Measurements from ENCODE around the gene PLCH1.
"Not testable (repeated sequence)": the region's sequence is repeated elsewhere in the genome, so short reads cannot be mapped to it uniquely, and the experiment has no call there.

PLCH1 gene

DNA sequence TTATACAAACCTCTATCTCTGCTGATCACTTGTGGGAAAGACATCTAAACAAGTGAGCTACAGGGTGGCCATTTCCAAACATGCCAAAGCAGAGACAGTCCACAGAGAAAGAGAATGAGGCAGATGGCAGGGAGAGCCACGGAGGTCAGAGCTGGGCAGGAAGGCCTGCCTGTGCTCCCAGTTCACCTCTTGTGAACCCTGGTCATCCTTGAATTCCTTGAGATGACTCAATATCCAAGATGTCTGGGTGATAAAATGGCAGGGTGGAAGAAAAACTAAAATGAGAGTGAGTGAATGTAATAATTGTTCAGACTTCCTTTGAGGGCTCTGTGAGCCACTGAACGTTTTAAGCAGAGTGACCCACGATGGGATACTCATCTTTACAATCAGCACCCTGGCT lies 104.8 kb downstream of the PLCH1 start:
- DNase-seq = no peak

DNA sequence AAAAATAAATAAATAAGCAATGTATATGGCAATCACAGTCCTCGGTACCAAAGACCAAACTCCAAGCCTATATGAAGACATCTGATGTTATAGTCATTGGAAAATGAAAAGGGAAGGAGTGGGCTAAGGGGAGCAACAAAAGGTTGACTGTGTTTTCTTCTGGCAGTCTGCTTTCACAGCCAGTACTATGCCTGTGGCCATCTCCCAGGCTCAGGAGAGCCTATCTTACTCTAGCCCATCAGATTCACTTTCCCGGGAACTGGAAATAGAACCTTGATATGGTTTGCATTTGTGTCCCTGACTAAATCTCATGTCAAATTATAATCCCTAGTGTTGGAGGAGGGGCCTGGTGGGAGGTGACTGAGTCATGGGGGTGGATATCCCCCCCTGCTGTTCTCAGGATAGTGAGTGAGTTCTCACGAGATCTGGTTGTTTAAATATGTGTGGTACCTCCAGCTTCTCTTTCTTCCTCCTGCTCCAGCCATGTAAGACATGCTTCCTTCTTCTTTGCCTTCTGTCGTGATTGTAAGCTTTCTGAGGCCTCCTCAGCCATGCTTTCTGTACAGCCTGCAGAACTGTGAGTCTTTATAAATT lies 105.3 kb downstream of the PLCH1 start:
- no peak for DNase-seq

DNA sequence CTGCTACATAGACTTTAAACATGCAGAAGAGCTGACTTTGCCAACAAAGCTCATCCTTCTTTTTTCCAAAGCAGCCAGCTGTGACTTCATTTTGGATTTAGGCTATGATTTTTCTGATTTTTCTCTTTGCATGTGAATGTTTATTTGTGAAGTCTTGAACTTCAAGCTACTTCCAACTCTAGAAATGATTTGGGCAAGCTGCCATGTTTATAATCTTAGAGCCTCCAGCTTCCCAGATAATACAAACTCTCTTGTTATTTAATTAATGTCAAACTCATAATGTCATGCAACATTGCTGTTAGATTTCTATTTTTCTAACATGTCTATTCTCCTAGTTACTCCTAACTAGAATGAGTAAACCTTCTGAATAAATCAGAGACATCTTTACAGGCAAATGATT lies 106.4 kb downstream of the PLCH1 start:
- not testable (repeated sequence) for DNase-seq

DNA sequence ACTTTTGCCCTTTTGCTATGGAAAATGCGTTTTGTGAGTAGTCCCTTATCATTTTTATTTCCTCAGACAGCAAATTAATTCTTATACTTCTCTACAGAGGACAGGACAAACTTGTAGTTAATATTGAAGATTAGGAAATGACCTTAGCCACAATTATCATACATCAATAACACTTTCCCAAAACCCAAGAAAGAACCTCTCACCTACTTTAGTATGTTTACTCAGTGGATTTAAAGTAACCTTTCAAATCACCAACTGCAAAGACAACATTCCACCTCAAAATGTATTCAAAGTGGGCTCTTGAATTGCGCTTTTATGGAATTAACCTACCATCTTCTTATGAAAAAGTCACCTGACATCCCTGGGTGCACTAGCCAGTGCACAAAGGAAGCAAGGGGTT lies 107.3 kb downstream of the PLCH1 start:
- DNase-seq = no peak

DNA sequence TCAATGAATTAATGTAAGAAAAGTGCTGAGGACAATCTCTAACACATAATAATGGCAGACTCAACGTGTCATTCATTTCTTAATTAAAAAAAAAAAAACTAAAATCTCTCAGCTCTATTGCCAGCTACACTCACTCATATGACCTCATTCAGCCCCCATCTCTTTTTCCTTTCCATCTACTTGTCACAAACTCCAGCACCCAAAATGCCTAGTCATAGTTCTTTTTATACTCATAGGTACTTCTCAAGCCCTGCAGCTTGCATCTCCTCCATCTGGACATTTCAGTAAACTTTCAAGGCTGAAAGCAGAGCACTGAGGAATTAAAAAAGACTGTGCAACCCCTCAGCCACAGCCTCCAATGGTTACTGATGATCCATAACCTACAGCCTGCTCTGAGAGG lies 109.8 kb downstream of the PLCH1 start:
- no peak for DNase-seq

DNA sequence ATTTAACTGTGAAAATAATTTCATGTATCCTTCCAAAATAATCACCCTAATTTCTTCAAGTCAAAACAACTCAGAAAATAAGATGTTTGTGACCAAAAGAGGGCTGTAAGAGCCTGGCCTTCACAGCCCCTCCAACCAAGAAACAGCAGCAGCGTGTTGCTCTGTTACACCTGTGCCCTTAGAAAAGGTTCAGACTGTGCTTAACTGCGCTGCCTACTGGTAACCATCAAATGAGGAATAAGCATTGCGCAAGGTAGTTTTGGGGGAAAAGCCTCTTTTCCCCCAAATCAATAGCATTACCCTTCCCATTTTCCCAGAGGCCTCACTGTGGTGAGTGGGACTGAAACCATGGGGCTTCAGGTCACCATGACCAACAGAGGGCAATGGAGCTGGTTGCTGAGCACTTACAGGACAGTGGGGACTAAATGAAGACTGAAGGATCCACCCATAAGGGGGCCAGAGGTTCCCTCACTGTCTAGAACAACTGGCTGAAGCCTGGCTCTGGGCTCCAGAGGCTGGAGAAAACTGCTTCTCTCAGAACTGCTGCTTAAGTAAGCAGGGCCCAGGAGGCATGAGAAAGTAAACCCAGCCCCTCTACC lies 110.7 kb downstream of the PLCH1 start:
- no peak for DNase-seq

DNA sequence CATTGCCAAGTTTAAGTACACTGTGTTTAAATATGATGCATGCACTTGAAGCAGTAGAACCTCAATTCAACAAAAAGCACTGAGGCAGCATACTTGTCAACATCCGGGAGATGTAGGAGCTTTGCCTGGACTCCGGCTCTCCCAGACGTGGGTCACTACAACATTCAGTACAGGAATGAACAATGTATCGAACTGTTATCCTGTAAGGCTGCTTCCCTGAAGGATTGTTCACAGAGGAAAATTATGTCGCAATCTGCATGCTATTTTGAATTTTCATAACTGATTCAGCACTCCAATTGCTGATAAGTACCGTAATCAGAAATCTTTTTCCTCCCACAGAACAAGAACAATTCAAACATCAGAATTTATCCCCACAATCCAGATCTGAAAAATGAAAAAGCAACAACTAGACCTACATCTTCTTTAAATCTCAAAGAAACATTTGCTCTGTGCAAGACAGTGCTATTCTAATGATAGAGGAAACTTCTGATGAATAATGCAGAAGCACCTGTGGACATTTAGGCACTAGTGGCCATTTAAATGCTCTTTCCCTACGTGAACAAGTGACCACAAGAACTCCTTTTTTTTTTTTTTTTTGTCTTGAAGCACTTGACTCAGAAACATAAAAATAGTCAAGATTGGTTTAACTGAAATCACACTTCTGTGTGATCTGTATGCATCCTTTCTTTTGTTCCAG lies 113.4 kb downstream of the PLCH1 start:
- DNase-seq = no peak

DNA sequence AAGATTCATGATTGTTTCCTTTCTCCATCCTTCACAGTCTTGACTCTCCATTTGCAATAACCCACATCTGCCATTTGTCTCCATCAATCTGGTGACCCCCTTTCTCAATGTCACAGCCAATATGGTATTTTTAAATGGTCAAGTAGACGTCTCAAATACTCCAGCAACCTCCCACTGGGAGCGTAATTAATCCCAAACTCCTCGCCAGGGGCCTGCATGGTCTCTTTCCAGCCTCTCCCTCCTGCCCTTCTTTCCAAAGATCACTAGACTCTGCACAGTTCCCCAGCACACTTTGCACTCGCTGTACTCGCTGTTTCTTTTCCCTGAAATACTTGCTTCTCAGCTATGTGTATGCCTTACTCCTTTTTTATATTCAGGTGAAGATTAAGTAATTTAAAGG lies 115.3 kb downstream of the PLCH1 start:
- no peak for DNase-seq

DNA sequence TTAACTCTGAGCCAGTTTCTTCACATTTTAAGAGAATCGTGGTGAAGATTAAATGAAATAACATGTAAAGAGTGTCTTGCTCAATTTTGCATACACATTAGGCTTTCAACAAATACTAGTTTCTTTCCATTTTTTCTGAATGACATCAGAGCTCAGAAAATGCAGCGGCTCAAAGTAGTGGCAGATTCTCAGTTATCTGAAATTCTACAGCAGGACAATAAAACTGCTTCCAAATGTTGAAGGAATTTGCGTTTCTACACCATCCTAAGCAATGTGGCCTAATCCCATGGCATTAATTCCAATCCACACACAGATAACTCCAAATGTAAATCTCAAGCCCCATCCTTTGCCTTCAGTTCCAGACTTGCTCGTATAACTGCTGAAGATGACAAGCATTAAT lies 115.8 kb downstream of the PLCH1 start:
- DNase-seq = no peak

DNA sequence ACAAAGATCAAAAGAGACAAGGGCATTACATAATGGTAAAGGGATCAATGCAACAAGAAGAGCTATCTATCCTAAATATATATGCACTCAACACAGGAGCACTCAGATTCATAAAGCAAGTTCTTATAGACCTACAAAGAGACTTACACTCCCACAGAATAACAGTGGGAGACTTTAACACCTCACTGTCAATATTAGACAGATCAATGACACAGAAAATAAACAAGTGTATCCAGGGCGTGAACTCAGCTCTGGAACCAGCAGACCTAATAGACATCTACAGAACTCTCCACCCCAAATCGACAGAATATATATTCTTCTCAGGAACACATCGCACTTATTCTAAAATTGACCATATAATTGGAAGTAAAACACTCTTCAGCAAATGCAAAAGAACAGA lies 122.2 kb downstream of the PLCH1 start:
- not testable (repeated sequence) for DNase-seq

DNA sequence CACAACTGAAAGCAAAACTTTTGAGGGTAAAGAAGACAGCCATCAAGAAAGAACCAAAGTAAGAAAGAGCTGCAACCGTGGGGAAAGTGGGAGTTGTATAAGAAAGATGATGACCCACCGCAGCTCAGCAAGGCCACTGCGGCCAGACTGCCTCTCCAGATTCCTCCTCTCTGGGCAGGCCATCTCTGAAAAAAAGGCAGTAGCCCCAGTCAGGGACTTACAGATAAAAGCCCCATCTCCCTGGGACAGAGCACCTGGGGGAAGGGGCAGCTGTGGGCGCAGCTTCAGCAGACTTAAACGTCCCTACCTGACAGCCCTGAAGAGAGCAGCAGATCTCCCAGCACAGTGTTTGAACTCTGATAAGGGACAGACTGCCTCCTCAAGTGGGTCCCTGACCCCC lies 124.3 kb downstream of the PLCH1 start:
- not testable (repeated sequence) for DNase-seq

DNA sequence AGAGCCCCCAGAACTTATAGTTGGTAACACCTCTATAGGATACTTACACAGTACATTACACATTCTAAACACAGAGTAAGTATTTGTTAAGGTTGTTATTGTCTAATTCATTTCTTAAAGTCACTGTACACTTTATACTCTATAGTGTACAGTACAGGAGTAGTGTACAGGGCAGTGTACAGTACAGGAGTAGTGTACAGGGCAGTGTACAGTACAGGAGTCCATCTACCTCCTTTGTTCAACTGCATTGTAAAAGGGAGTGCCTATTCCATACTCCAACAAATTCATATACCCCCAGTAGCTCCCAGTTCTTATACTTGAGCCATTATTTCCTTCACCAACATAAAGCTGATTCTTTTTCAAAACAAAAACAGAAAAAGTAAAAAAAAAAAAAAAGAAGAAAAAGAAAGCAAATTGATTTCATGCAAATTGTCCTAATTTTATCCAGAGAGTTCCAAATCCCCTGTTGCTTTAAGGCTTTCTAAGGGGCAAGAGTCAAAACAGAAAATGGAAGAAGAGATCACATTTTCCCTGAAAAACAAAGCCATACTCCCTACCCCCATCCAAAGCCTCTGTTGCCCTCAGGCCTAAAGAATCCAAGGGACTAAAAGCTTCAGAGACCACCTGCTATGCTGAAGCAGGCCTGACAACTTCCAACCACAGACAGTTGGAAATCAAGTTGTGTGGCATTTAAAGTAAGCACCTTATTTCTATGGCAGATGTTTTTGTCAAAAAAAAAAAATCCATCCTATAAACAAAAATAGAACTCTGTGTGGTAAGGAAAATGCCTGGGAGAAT lies 125.6 kb downstream of the PLCH1 start:
- DNase-seq = no peak

DNA sequence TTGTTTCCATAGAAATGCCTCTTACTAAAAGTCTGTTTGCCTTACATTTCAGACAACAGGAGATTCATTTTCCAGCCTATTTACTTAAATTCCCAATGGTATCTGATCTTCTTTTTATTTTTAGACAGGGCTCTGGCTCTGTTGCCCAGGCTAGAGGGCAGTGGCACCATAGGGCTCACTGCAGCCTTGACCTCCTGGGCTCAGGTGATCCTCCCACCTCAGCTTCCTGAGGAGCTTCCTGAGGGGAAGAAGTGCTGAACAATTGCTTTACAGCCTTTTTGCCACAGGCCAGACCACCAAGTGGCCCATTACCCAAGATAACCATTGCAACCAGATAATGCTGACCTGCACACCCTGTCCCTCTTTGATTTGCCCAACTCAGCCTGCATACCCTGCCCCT lies 126.3 kb downstream of the PLCH1 start:
- no peak for DNase-seq

DNA sequence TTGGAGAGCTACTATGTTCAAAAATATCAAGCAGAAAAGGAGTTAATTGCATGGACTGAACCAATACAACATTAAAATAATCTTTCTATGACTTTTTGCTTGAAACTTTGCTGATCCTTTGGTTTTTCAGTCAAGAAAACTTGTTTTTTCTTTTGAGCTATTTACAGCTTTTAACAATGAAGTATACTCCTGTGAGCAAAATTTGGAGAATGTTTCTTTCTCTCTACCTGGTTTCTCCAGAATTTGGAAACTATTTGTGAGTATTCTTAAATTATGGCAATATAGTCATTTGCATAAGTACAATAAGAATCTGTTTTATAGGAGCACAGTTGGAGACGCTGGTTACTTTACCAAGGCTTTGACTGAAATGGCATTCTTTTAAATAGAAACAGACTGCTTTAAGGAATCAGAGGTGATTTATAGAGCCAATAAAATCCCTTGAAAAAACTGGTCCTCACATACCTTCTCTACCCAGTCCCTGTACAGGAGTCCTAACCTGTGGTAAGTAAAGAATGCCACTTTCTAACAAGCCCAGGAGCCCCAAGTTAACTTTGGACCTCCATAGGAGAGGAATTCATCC lies 127.4 kb downstream of the PLCH1 start:
- no peak for DNase-seq

DNA sequence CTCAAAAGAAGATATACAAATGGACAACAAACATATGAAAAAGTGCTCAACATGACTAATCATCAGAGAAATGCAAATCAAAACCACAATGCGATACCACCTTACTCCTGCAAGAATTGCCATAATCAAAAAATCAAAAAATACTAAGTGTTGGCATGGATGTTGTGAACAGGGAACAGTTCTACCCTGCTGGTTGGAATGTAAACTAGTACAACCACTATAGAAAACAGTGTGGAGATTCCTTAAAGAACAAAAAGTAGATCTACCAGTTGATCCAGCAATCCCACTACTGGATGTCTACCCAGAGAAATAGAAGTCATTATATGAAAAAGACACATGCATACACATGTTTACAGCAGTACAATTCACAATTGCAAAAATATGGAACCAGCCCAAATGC lies 129.7 kb downstream of the PLCH1 start:
- not testable (repeated sequence) for DNase-seq

DNA sequence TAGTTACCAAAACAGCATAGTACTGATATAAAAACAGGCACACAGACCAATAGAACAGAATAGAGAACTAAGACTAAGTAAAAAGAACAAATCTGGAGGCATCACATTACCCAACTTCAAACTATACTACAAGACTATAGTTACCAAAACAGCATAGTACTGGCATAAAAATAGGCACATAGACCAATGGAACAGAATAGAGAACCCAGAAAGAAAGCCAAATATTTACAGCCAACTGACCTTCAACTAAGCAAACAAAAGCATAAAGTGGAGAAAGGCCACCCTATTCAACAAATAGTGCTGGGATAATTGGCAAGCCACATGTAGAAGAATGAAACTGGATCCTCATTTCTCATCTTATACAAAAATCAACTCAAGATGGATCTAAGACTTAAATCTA lies 130.5 kb downstream of the PLCH1 start:
- DNase-seq = not testable (repeated sequence)

DNA sequence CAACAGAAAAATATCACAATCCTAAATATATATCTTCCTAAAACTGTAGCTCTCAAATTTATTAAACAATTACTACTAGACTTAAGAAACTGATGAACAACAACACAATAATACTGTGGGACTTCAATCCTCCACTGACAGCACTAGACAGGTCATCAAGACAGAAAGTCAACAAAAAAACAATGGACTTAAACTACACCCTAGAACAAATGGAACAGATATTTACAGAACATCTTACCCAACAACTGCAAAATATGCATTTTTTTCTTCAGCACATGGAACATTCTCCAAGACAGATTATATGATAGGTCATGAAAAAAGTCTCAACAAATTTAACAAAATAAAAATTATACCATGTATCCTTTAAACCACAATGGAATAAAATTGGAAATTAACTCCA lies 133.4 kb downstream of the PLCH1 start:
- no peak for DNase-seq

DNA sequence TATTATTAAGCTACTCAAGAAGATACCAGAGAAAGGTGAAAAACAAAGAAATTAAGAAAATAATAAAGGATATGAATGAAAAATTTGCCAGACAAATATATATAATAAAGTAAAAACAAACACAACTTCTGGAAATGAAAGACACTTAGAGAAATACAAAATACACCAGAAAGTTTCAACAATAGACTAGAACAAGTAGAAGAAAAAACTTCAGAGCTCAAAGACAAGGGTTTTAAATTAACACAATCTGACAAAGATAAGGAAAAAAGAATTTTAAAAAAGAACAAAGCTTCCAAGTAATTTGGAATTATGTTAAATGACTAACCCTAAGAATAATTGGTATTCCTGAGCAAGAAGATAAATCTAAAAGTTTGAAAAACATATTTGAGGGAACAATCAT lies 135.3 kb downstream of the PLCH1 start:
- DNase-seq = no peak

DNA sequence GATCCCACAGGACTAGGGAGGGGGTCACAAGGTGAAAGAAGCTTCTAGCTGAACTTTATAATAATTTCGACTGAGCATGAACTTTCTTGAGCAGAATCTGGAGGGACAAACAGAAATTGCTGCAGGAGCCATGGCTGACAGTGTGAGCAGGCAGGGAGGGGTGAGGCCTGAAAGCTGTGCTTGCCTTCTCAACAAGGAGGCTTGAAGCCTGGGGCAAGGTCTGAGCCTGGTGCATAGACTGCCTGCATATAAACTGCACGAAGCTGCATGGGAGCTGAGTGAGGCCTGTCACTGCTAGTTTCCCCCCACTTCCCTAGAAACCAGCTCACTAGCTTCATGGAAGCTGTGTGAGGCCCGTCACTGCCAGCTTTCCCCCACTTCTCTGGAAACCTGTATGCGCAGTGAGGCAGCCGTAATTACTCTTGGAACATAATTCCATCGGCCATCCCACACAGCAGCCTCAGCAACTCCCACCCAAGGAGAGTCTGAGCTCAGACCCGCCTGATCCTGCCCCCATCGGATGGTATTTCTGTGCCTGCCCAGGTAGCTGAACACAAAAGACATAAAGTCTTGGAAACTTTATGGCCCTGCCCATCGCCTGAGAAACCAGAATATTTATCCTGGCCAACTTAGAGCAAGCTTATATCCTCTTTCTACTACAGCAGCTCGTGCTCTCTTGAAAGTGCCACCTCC lies 136.5 kb downstream of the PLCH1 start:
- no peak for DNase-seq

DNA sequence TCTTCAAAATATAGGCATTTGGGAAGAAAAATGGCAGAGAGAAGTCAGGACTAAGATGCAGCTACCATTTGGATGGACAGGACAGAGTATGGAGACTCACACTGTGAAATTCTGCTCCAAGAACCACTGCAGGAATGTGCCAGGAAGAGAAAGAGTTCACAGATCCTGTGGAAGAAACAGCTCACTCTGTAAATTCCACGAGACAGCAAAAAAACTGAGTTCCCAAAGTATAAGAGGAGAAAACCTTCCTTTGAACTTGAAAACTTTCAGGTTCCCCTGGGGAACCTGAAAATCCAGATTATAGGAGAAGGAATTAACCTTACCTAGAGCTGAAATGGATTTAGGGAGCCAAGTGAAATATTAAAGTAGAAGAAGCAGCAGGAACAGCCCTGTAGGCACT lies 137.1 kb downstream of the PLCH1 start:
- no peak for DNase-seq

DNA sequence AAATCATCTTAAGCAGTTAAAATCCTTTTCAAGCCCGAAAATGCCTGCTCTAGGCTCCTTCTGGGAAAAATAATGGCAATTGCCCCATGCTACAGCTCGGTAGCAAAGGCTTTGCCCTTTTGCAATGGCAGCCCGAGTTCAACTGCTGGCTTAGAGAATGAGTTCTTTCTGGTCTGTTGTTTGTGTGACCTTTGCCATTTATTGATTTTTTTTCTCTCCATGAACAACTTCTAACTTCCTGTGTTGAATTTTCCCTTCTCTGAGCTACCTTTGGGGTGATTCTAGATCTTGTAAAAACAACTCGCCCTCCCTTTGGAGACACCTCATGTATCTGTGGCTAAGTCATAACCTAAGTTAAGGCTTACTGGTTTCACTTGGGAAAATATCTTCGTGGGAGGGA lies 139.3 kb downstream of the PLCH1 start:
- DNase-seq = no peak

DNA sequence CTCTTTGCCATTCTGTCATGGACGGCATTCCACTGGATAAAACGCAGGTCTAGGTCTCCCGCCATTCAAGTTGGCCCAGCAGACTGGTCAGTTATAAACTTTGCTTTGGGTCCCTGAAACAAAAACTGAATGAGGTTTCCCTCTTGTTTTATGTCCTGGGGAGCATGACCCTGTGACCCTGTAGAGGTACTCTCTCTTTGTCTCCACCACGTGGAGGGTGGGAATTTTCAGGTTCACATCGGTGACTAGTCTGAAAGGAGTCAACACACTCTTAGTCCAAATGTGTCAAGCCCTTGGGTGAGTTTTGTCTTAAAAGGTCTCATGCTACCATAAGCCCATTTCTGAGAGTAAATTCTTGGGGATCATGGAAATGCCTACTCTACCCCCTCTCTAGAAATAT lies 139.9 kb downstream of the PLCH1 start:
- no peak for DNase-seq

DNA sequence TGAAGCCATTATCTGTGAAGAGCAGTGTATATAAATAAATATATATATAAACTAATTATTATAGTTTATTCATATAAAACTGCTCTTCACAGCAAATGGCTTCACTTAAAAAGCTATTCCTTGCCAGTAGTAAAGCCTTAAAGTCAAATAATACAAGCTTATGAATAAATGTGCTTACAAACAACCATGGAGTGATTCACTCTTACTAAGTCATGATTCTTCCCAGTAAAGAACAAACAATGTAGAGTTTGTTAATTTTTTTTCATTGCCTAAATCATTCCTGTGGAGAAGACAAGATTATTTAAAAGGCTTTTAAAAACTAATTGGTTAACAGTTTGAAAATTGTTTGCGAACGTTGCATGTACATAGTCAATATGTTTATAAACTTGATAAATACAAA lies 140.7 kb downstream of the PLCH1 start:
- DNase-seq = no peak

All from NCI-H1694 (cell line).